ENCODE measurements around the gene CBY2. TPM values are rescaled to one million over a fixed set of nuclear protein-coding genes. Genes with fewer than 3 reads are reported as not detected.

CBY2 gene
- total RNA-seq, 6 donors from 2014 or later, result not detected

- Histone ChIP-seq H3K4me1 (no peaks in the 10 kb centered on the region), H3K27me3 (no peaks in the 10 kb centered on the region), H3K27ac (no peak overlapping the region), H3K36me3 (no peaks in the 10 kb centered on the region), H3K9me3 (no peaks in the 10 kb centered on the region), H3K4me3 (no peak overlapping the region)
- no peak for TF ChIP-seq EP300 (IDR thresholded peaks at IDR 0.05)
- TF ChIP-seq POLR2AphosphoS5 (IDR thresholded peaks at IDR 0.05), result no peak
- no peak for TF ChIP-seq POLR2A (IDR thresholded peaks at IDR 0.05)
- TF ChIP-seq CTCF (IDR thresholded peaks at IDR 0.05), result no peak
- ATAC-seq (ENCODE audit: low FRiP score in 2 of 2) (no peak), DNase-seq (no peak)
- 94 to 95% methylated on average over 6 of the region's 6 CpGs for WGBS, 2 donors
These were observed 21.0 kb upstream of the CBY2 start for GRCh38 chr13:45681113-45681512.

GRCh38 chr13:45682494-45683008, 19.6 kb upstream of the CBY2 start:
- TF ChIP-seq EP300 (IDR thresholded peaks at IDR 0.05) (no peak), CTCF (IDR thresholded peaks at IDR 0.05) (no peak), POLR2AphosphoS5 (IDR thresholded peaks at IDR 0.05) (no peak), POLR2A (IDR thresholded peaks at IDR 0.05) (no peak)
- 66 to 69% methylated on average over 3 of the region's 3 CpGs for WGBS, 2 donors

GRCh38 chr13:45683701-45684100, 18.4 kb upstream of the CBY2 start:
- no peak for DNase-seq
- no peak for ATAC-seq (ENCODE audit: low FRiP score in 2 of 2)

More at GRCh38 chr13:45682494-45683008, 19.6 kb upstream of the CBY2 start:
- Histone ChIP-seq H3K4me3 (no peak overlapping the region), H3K4me1 (no peaks in the 10 kb centered on the region), H3K36me3 (no peaks in the 10 kb centered on the region), H3K9me3 (no peaks in the 10 kb centered on the region), H3K27ac (no peak overlapping the region), H3K27me3 (no peaks in the 10 kb centered on the region)
- DNase-seq (no peak), ATAC-seq (ENCODE audit: low FRiP score in 2 of 2) (no peak)

GRCh38 chr13:45688577-45688976, 13.5 kb upstream of the CBY2 start:
- ATAC-seq (ENCODE audit: low FRiP score in 2 of 2) (no peak), DNase-seq (no peak)
- no peaks in the 10 kb centered on the region for H3K36me3 ChIP-seq
- TF ChIP-seq CTCF (IDR thresholded peaks at IDR 0.05), result no peak
- H3K27ac ChIP-seq, result no peak overlapping the region
- H3K4me3 ChIP-seq, result no peak overlapping the region
- H3K4me1 ChIP-seq, result no peaks in the 10 kb centered on the region
- WGBS, 2 donors, result 93 to 96% methylated on average over 4 of the region's 4 CpGs
- no peaks in the 10 kb centered on the region for H3K9me3 ChIP-seq
- H3K27me3 ChIP-seq, result no peaks in the 10 kb centered on the region

More at GRCh38 chr13:45683701-45684100, 18.4 kb upstream of the CBY2 start:
- no peak overlapping the region for H3K27ac ChIP-seq
- H3K4me1 ChIP-seq, result no peaks in the 10 kb centered on the region
- H3K4me3 ChIP-seq, result no peak overlapping the region
- 54 to 55% methylated on average over 3 of the region's 3 CpGs for WGBS, 2 donors
- no peaks in the 10 kb centered on the region for H3K27me3 ChIP-seq
- H3K36me3 ChIP-seq, result no peaks in the 10 kb centered on the region
- no peaks in the 10 kb centered on the region for H3K9me3 ChIP-seq
- TF ChIP-seq POLR2A (IDR thresholded peaks at IDR 0.05) (no peak), CTCF (IDR thresholded peaks at IDR 0.05) (no peak), EP300 (IDR thresholded peaks at IDR 0.05) (no peak), POLR2AphosphoS5 (IDR thresholded peaks at IDR 0.05) (no peak)

- TF ChIP-seq CTCF (IDR thresholded peaks at IDR 0.05), result no peak
- TF ChIP-seq POLR2AphosphoS5 (IDR thresholded peaks at IDR 0.05), result no peak
- TF ChIP-seq POLR2A (IDR thresholded peaks at IDR 0.05), result no peak
- no peak for TF ChIP-seq EP300 (IDR thresholded peaks at IDR 0.05)
These were observed 11.5 kb upstream of the CBY2 start for GRCh38 chr13:45690636-45691035.

More at GRCh38 chr13:45690636-45691035, 11.5 kb upstream of the CBY2 start:
- H3K27me3 ChIP-seq, result no peaks in the 10 kb centered on the region
- ATAC-seq (ENCODE audit: low FRiP score in 2 of 2) (no peak), DNase-seq (no peak)
- WGBS, 2 donors, result 66 to 69% methylated on average over 2 of the region's 2 CpGs
- H3K9me3 ChIP-seq, result no peaks in the 10 kb centered on the region
- H3K4me3 ChIP-seq, result no peak overlapping the region
- H3K27ac ChIP-seq, result no peak overlapping the region
- no peaks in the 10 kb centered on the region for H3K4me1 ChIP-seq
- H3K36me3 ChIP-seq, result no peaks in the 10 kb centered on the region

Data from upper lobe of left lung (tissue), 6 donors.